HS-27A (cell line): Measurements from ENCODE around the gene PLOD3.

Experiments used
- DNase-seq: peaks from one replicate; pipeline ENCODE4 v3.0.0-alpha.2; 2012; ENCODE audit warnings: low read depth, missing footprints

PLOD3 gene

GRCh38 chr7:101238226-101239182 lies 21.1 kb upstream of the PLOD3 start:
- DNase-seq: no peak

GRCh38 chr7:101237206-101238067 lies 20.1 kb upstream of the PLOD3 start, which contains the start of gene CLDN15:
Gene CLDN15 (minus strand): TSS chr7:101237802. CDS start chr7:101237581, 221 bp downstream.
- DNase-seq: no peak

- no peak for DNase-seq
Measured at GRCh38 chr7:101236292-101236835, 19.0 kb upstream of the PLOD3 start.

GRCh38 chr7:101235522-101235921 lies 18.1 kb upstream of the PLOD3 start:
- DNase-seq: no peak

GRCh38 chr7:101235050-101235449 lies 17.7 kb upstream of the PLOD3 start:
- DNase-seq: no peak

- no peak for DNase-seq
Measured at GRCh38 chr7:101234636-101235035, 17.3 kb upstream of the PLOD3 start.

GRCh38 chr7:101233907-101234547 lies 16.6 kb upstream of the PLOD3 start:
- no peak for DNase-seq

- no peak for DNase-seq
Measured at GRCh38 chr7:101232141-101232850, 14.9 kb upstream of the PLOD3 start.

GRCh38 chr7:101231644-101232043 lies 14.3 kb upstream of the PLOD3 start:
- no peak for DNase-seq

- no peak for DNase-seq
Measured at GRCh38 chr7:101226721-101227120, 9.3 kb upstream of the PLOD3 start.

- DNase-seq: no peak
Measured at GRCh38 chr7:101225650-101226049, 8.3 kb upstream of the PLOD3 start.

- DNase-seq: no peak
Measured at GRCh38 chr7:101223528-101223927, 6.1 kb upstream of the PLOD3 start.

GRCh38 chr7:101222275-101222830 lies 5.0 kb upstream of the PLOD3 start:
- DNase-seq: no peak

GRCh38 chr7:101220295-101220694 lies 2.9 kb upstream of the PLOD3 start:
- no peak for DNase-seq

GRCh38 chr7:101218236-101219125 lies 1.1 kb upstream of the PLOD3 start:
- DNase-seq: no peak

GRCh38 chr7:101216860-101217387 lies 457 bp downstream of the PLOD3 start:
- no peak for DNase-seq

- DNase-seq: no peak
Measured at GRCh38 chr7:101216001-101216859, 1.2 kb downstream of the PLOD3 start.

- no peak for DNase-seq
Measured at GRCh38 chr7:101212014-101212413, 5.4 kb downstream of the PLOD3 start.

- no peak for DNase-seq
Measured at GRCh38 chr7:101211501-101211900, 5.9 kb downstream of the PLOD3 start.
